Kidney (tissue), 14 donors: Measurements from ENCODE around the gene SENP2. TPM values are rescaled to one million over a fixed set of nuclear protein-coding genes. Genes with fewer than 3 reads are reported as not detected.

Experiments used
- DNase-seq, 5 donors: peaks; one replicate each; pipeline ENCODE4 v3.0.0-alpha.2; 2013 to 2020
- FAIRE-seq: peaks from 2 replicates; lab custom pipeline; 2012; peaks lifted over from hg19 to GRCh38; lab: Jason Lieb, UNC
- H3K27ac ChIP-seq, 2 donors: one replicate each; pipeline ENCODE4 v1.7.0; 2013; ENCODE audit warnings: low read depth in 2 of 2, low read length in 2 of 2, inconsistent platforms in 1 of 2
- H3K27me3 ChIP-seq: one replicate; pipeline ENCODE4 v1.7.1; 2013; ENCODE audit warnings: low read length, inconsistent platforms; ENCODE audit not compliant: control insufficient read depth, insufficient read depth
- H3K36me3 ChIP-seq, 3 donors: one replicate each; pipeline versions ENCODE4 v1.7.0 to v1.7.1; 2013; ENCODE audit warnings: low read length in 3 of 3, control low read depth in 1 of 3, inconsistent platforms in 1 of 3; ENCODE audit not compliant: insufficient read depth in 3 of 3, control insufficient read depth in 2 of 3
- H3K4me1 ChIP-seq, 3 donors: one replicate each; pipeline versions ENCODE4 v1.7.0 to v1.7.1; 2013; ENCODE audit warnings: low read length in 3 of 3, inconsistent platforms in 1 of 3, low read depth in 1 of 3; ENCODE audit not compliant: control insufficient read depth in 2 of 3, insufficient read depth in 2 of 3
- H3K4me3 ChIP-seq, 3 donors: one replicate each; pipeline versions ENCODE4 v1.7.0 to v1.8.1; 2013; ENCODE audit warnings: low read length in 3 of 3, control low read depth in 1 of 3, inconsistent platforms in 1 of 3
- H3K9ac ChIP-seq, 3 donors: one replicate each; pipeline versions ENCODE4 v1.7.0 to v1.7.1; 2013; ENCODE audit warnings: low read length in 3 of 3, control low read depth in 1 of 3, inconsistent platforms in 1 of 3
- H3K9me3 ChIP-seq, 3 donors: one replicate each; pipeline versions ENCODE4 v1.7.0 to v1.7.1; 2013; ENCODE audit warnings: low read length in 3 of 3, control low read depth in 1 of 3, inconsistent platforms in 1 of 3; ENCODE audit not compliant: control insufficient read depth in 2 of 3, insufficient read depth in 1 of 3
- CTCF ChIP-seq: IDR thresholded peaks from 3 replicates; pipeline ENCODE4 v1.5.1; 2012; ENCODE audit warnings: mild to moderate bottlenecking, moderate library complexity, borderline replicate concordance; ENCODE audit not compliant: insufficient read depth; ENCODE audit errors: extremely low read depth
- intact Hi-C: fragments of 100-400 bp; cut with DNase I; formaldehyde crosslinking; loops from one replicate; pipeline ENCODE4 v1.11.1; 2022
- polyA plus RNA-seq: library from polyadenylated mRNA; stranded (reverse); fragments of 350-450 nt; fragmentation: Illumina TruSeq; extraction: RNeasy Lipid Tissue Mini Kit (QIAGEN cat#74804); gene quantifications from one replicate; pipeline ENCODE4 v1.2.3, GENCODE V29; 2014; ENCODE audit warnings: low read depth, low replicate concordance; ENCODE audit not compliant: insufficient read depth
- total RNA-seq: library from RNA; stranded (reverse); fragmentation: NEBNext Ultra II Directional; extraction: Animal tissue kit (Norgen Biotek cat#: 25700); gene quantifications from one replicate; pipeline ENCODE4 v1.2.1, GENCODE V29; 2021
- donor health status: control.
- donor health status: control.
- donor health status: control.
- donor health status: control.
- donor health status: control.
- donor health status: DM: yes; HTN: yes; CAD: no.
- donor health status: Normal renal cell carcinoma (clear cell type).

SENP2 gene
- total and polyA plus RNA-seq, 2 donors from 2014 or later: 10.8 to 29.6 TPM

- no peak overlapping the region for H3K4me3 ChIP-seq
- FAIRE-seq (no peak), DNase-seq (no peak)
- H3K9ac ChIP-seq: no peak overlapping the region
- intact Hi-C loops: no loop called here
- H3K9me3 ChIP-seq: no peaks in the 10 kb centered on the region
- no peak overlapping the region for H3K27ac ChIP-seq
- peaks cover 4 to 20% (median 12%) of the 10 kb centered on the region in 3 donors for H3K36me3 ChIP-seq
- H3K4me1 ChIP-seq: no peaks in the 10 kb centered on the region
- H3K27me3 ChIP-seq: no peaks in the 10 kb centered on the region
- TF ChIP-seq CTCF: no peak
These were observed 68.1 kb downstream of the SENP2 start for GRCh38 chr3:185653949-185654757.

- Histone ChIP-seq H3K9me3 (no peaks in the 10 kb centered on the region), H3K27ac (no peak overlapping the region), H3K4me1 (no peaks in the 10 kb centered on the region), H3K9ac (no peak overlapping the region), H3K36me3 (peaks cover 4 to 17% (median 12%) of the 10 kb centered on the region in 3 donors), H3K4me3 (no peak overlapping the region), H3K27me3 (no peaks in the 10 kb centered on the region)
- DNase-seq (no peak), FAIRE-seq (no peak)
- intact Hi-C loops: no loop called here
- TF ChIP-seq CTCF: no peak
These were observed 68.7 kb downstream of the SENP2 start for GRCh38 chr3:185654758-185655145.

GRCh38 chr3:185655426-185656320 is 69.6 kb downstream of the SENP2 start:
- Histone ChIP-seq H3K4me1 (peaks cover 0 to 2% (median 0%) of the 10 kb centered on the region in 3 donors), H3K27ac (peak overlapping the region; percentile 11 to 57), H3K9me3 (no peaks in the 10 kb centered on the region), H3K9ac (no peak overlapping the region), H3K36me3 (peaks cover 4 to 19% (median 12%) of the 10 kb centered on the region in 3 donors), H3K4me3 (no peak overlapping the region), H3K27me3 (no peaks in the 10 kb centered on the region)
- TF ChIP-seq CTCF: no peak
- DNase-seq (no peak), FAIRE-seq (no peak)
- intact Hi-C loops: no loop called here
